ENCODE results near the gene TYW1. TPM values are rescaled to one million over a fixed set of nuclear protein-coding genes. Genes with fewer than 3 reads are reported as not detected.
"Not testable (repeated sequence)": the region's sequence is repeated elsewhere in the genome, so short reads cannot be mapped to it uniquely, and the experiment has no call there.

Gene TYW1
- total and polyA plus RNA-seq, 2 of the 8 experiments (the other 6 are each of a cell fraction or from before 2014, with no cell fraction given): 8.8 to 16.2 TPM

DNA sequence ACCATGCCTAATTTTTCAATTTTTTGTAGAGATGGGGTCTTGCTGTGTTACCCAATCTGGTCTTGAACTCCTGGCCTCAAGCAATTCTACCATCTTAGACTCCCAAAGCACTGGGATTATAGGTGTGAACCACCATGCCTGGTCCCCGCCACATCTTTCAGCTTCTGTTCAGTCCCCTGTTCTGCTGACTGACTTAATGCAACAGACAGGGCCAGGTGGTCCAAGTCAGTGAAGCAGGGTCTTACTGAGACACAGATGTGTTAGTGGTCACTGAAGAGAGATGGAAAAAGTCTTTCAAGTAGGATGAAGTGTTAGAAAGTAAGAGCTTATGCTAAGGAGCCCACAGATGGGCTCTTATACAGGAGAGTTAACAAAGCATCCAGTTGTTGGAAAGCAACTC lies 246.2 kb downstream of the TYW1 start:
- H3K23ac ChIP-seq (ENCODE audit: insufficient read length); H3K79me2 ChIP-seq (ENCODE audit: control insufficient read depth in 1 of 2, insufficient read depth in 2 of 2, low read length in 2 of 2); H3K4me3 ChIP-seq (ENCODE audit: extremely low read depth in 1 of 4, insufficient read depth in 2 of 4, low read depth in 3 of 4, low read length in 4 of 4); H3K36me3 ChIP-seq (ENCODE audit: control insufficient read depth in 2 of 4, insufficient read depth in 4 of 4, low read length in 3 of 4); H2BK120ac ChIP-seq (replicated peaks; ENCODE audit: low read depth, low read length); H3K4me2 ChIP-seq (ENCODE audit: insufficient read depth in 1 of 2, low read depth in 2 of 2, low read length in 2 of 2); H3K56ac ChIP-seq (replicated peaks; ENCODE audit: insufficient read length, low read depth, low read length); H3K23me2 ChIP-seq (ENCODE audit: low read depth, low read length); FAIRE-seq; H3K9ac ChIP-seq (replicated peaks in 1 of 4; ENCODE audit: extremely low read depth in 1 of 4, low read depth in 3 of 4, low read length in 3 of 4); H3K27me3 ChIP-seq (replicated peaks in 1 of 4; ENCODE audit: control insufficient read depth in 3 of 4, extremely low read depth in 1 of 4, insufficient read depth in 3 of 4, low read length in 3 of 4); H2BK5ac ChIP-seq (ENCODE audit: low read depth, low read length); H3K79me1 ChIP-seq (ENCODE audit: low read depth, low read length); H4K91ac ChIP-seq (replicated peaks; ENCODE audit: insufficient read length, low read length); H2AK5ac ChIP-seq (ENCODE audit: low read depth, low read length); H3K18ac ChIP-seq (ENCODE audit: extremely low read depth, low read length); H2BK15ac ChIP-seq (ENCODE audit: low read length); CTCF ChIA-PET (ENCODE audit: partially characterized antibody); H3K14ac ChIP-seq (ENCODE audit: insufficient read length); H4K8ac ChIP-seq (ENCODE audit: extremely low read depth, insufficient read depth, low read length); H4K20me1 ChIP-seq (replicated peaks in 1 of 2; ENCODE audit: control insufficient read depth in 1 of 2, insufficient read depth in 2 of 2, low read length in 2 of 2); H4K5ac ChIP-seq (ENCODE audit: insufficient read length, low read depth, low read length); H3K27ac ChIP-seq (ENCODE audit: low read depth, low read length); DNase-seq (ENCODE audit: low read depth in 1 of 2, low spot score in 2 of 2); POLR2A ChIA-PET (ENCODE audit: partially characterized antibody); H2AFZ ChIP-seq (ENCODE audit: low read length); H3K9me3 ChIP-seq (ENCODE audit: insufficient read depth in 2 of 2, low read depth in 1 of 2, low read length in 1 of 2); H2BK20ac ChIP-seq (ENCODE audit: low read length); H3K4ac ChIP-seq (replicated peaks; ENCODE audit: insufficient read length, low read depth, low read length); H3K4me1 ChIP-seq (replicated peaks in 1 of 4; ENCODE audit: control insufficient read depth in 3 of 4, insufficient read depth in 4 of 4, low read length in 3 of 4); H2BK12ac ChIP-seq (ENCODE audit: low read depth, low read length): not testable (repeated sequence)
- 100% methylated on average over 1 of the region's 1 CpG; no CpG with 5 or more reads in 1 of the 2 experiments for WGBS, 2 experiments (ENCODE audit: extremely low coverage in 1 of 2, insufficient coverage in 1 of 2, insufficient read length in 1 of 2, insufficient replicate concordance in 2 of 2, low coverage in 1 of 2, low lambda C conversion rate in 2 of 2, missing lambda C conversion rate in 1 of 2)

DNA sequence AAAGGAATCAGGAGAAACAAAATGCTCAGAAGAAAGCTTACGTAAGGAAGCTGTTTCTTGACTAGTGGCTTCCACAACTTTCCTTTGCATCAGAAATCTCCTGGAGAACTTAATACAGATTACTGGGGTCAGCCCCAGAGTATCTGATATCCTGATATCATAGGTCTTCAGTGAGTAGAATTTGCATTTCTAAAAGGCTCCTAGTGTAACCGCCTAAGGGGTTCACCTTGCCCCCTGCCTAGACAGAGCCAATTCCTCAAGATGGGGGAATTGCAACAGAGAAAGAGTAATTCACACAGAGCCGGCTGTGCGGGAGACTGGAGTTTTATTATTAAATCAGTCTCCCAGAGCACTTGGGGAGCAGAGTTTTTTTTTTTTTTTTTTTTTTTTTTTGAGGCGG lies 251.7 kb downstream of the TYW1 start:
- H3K9ac ChIP-seq (replicated peaks in 1 of 4; ENCODE audit: extremely low read depth in 1 of 4, low read depth in 3 of 4, low read length in 3 of 4); H3K56ac ChIP-seq (replicated peaks; ENCODE audit: insufficient read length, low read depth, low read length); H3K79me2 ChIP-seq (ENCODE audit: control insufficient read depth in 1 of 2, insufficient read depth in 2 of 2, low read length in 2 of 2); H2AK5ac ChIP-seq (ENCODE audit: low read depth, low read length); H4K8ac ChIP-seq (ENCODE audit: extremely low read depth, insufficient read depth, low read length); POLR2A ChIA-PET (ENCODE audit: partially characterized antibody); H2BK12ac ChIP-seq (ENCODE audit: low read depth, low read length); H3K4ac ChIP-seq (replicated peaks; ENCODE audit: insufficient read length, low read depth, low read length); H3K4me2 ChIP-seq (ENCODE audit: insufficient read depth in 1 of 2, low read depth in 2 of 2, low read length in 2 of 2); H3K14ac ChIP-seq (ENCODE audit: insufficient read length); H2AFZ ChIP-seq (ENCODE audit: low read length); FAIRE-seq; H2BK15ac ChIP-seq (ENCODE audit: low read length); H3K36me3 ChIP-seq (ENCODE audit: control insufficient read depth in 2 of 4, insufficient read depth in 4 of 4, low read length in 3 of 4); H3K4me1 ChIP-seq (replicated peaks in 1 of 4; ENCODE audit: control insufficient read depth in 3 of 4, insufficient read depth in 4 of 4, low read length in 3 of 4); H2BK5ac ChIP-seq (ENCODE audit: low read depth, low read length); H4K20me1 ChIP-seq (replicated peaks in 1 of 2; ENCODE audit: control insufficient read depth in 1 of 2, insufficient read depth in 2 of 2, low read length in 2 of 2); H3K23ac ChIP-seq (ENCODE audit: insufficient read length); DNase-seq (ENCODE audit: low read depth in 1 of 2, low spot score in 2 of 2); H3K27me3 ChIP-seq (replicated peaks in 1 of 4; ENCODE audit: control insufficient read depth in 3 of 4, extremely low read depth in 1 of 4, insufficient read depth in 3 of 4, low read length in 3 of 4); H3K27ac ChIP-seq (ENCODE audit: low read depth, low read length); H3K23me2 ChIP-seq (ENCODE audit: low read depth, low read length); H3K18ac ChIP-seq (ENCODE audit: extremely low read depth, low read length); H3K79me1 ChIP-seq (ENCODE audit: low read depth, low read length); H4K5ac ChIP-seq (ENCODE audit: insufficient read length, low read depth, low read length); H3K4me3 ChIP-seq (ENCODE audit: extremely low read depth in 1 of 4, insufficient read depth in 2 of 4, low read depth in 3 of 4, low read length in 4 of 4); H3K9me3 ChIP-seq (ENCODE audit: insufficient read depth in 2 of 2, low read depth in 1 of 2, low read length in 1 of 2); H2BK20ac ChIP-seq (ENCODE audit: low read length); H4K91ac ChIP-seq (replicated peaks; ENCODE audit: insufficient read length, low read length); H2BK120ac ChIP-seq (replicated peaks; ENCODE audit: low read depth, low read length); CTCF ChIA-PET (ENCODE audit: partially characterized antibody): not testable (repeated sequence)
- 59% methylated on average over 4 of the region's 5 CpGs; no CpG with 5 or more reads in 1 of the 2 experiments for WGBS, 2 experiments (ENCODE audit: extremely low coverage in 1 of 2, insufficient coverage in 1 of 2, insufficient read length in 1 of 2, insufficient replicate concordance in 2 of 2, low coverage in 1 of 2, low lambda C conversion rate in 2 of 2, missing lambda C conversion rate in 1 of 2)

Measured in H1 (cell line).